HG02943 (cell line): ENCODE measurements around the gene IMMT.
"Not testable (repeated sequence)": the region's sequence is repeated elsewhere in the genome, so short reads cannot be mapped to it uniquely, and the experiment has no call there.

Experiments
- ATAC-seq: cut with Tn5 transposase; IDR thresholded peaks from one replicate; pipeline ENCODE4 v1.9.1; 2021; ENCODE audit warnings: mild to moderate bottlenecking, low read depth, moderate library complexity; ENCODE audit not compliant: unreplicated experiment

Gene IMMT

DNA sequence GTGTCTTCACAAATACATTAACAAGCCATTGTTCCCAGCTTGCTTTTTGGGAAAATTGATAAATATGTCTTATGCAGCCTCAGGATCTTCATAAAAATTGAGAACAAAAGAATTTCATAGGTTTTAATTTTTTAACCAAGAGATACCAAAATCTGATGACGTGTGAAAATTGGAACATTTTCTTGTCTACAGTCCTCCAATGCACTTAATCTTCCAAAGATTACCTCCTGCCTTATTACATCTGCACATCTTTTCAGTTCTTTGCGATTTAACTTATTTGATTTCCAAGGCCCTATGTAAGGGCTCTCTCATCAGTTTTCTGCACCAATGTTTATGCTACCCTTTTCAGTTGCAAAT lies 7.1 kb upstream of the IMMT start:
- no peak for ATAC-seq

DNA sequence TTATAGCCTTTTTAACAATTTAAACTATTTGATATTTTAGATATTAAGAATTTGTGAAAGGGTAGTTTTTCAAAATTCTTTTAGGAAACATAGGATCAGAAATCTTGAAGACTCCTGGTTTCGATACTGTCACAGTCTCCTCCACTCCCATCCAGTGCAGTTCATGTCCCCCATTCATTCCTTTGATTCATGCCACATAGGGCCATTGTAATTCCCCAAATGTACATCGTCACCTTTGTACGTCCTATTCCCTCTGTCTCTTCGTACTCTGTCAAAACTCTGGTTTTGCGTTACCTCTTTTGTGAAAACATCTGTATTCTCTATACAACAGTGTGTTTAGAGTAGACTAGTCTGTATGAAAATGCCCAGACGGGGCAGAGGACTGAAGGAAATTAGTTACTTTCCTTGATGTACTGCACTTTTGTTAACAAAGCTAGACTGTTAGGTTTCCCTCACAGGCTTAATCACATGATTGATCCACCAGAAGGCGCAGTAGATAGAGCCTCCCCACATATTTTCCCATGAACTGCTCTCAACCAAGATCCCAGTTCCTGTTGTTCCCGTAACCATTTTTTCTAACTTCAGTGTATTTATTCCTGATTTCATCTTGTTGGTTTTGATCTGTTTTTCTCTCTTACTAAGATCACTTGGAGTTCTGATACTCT lies 6.5 kb upstream of the IMMT start:
- no peak for ATAC-seq

DNA sequence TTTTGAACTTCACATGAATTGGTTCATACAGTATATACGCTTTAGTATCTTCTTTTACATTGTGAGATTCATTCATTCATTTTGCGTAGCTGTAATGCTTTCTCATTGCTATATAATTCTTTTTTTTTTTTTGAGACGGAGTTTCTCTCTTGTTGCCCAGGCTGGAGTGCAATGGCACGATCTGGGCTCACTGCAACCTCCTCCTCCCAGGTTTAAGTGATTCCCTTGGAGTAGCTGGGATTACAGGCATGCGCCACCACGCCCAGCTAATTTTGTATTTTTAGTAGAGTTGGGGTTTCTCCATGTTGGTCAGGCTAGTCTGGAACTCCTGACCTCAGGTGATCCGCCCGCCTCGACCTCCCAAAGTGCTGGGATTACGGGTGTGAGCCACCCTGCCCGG lies 5.3 kb upstream of the IMMT start:
- ATAC-seq, result not testable (repeated sequence)

DNA sequence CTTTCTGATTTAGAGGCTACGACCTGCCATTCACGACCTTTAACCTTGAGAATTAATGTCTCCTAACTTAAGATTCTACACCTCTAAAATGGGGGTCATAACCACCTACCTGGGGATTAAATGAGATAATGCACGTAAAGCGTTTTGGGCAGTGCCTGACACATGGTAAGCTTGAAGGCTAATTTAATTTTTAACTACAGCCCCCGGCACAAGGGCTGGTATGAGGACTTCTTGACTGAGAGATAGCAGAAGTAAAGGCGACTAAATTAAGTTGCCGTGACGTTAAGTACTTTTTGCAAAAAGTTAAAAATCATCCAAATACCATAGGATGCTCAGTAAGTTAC lies 4.5 kb upstream of the IMMT start:
- ATAC-seq, result no peak

DNA sequence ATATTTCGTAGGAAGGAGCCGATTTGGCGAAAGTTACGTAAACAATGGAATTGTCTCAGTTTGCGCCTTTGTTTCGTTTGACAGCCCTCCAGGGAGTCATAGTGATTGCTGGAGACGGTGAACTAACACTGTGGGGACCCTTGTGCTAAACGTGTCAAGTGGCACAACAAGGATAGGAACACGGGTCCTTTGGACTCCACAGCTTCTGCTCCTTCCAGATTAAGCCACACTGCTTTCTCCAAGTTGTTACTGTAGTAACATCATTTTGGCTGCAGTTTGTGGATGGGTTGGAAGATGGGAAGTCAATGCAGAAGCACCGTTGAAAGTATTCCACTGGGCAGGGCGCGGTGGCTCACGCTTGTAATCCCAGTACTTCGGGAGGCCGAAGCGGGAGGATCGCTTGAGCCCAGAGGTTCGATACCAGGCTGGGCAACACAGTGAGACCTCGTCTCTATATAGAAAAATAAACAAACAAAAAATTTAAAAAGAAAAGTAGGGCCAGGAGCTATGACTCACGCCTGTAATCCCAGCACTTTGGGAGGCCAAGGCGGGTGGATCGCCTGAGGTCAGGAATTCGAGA lies 636 bp upstream of the IMMT start:
- peak; percentile 2 for ATAC-seq

DNA sequence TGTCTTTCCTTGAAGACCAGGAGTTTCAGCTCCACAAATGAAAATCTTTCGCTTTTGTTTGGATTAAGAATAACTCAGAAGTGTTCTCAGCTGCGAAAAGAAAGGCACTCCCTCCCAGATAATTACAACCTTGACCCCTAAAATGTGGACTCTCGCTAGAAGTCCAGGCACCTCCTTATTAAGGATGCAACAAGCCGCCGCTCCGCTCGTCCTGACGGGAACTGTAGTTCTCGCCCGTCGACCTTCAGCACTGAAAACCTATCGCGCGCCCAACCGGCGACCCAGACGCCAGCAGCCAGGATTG lies 559 bp downstream of the IMMT start:
- ATAC-seq, result no peak

DNA sequence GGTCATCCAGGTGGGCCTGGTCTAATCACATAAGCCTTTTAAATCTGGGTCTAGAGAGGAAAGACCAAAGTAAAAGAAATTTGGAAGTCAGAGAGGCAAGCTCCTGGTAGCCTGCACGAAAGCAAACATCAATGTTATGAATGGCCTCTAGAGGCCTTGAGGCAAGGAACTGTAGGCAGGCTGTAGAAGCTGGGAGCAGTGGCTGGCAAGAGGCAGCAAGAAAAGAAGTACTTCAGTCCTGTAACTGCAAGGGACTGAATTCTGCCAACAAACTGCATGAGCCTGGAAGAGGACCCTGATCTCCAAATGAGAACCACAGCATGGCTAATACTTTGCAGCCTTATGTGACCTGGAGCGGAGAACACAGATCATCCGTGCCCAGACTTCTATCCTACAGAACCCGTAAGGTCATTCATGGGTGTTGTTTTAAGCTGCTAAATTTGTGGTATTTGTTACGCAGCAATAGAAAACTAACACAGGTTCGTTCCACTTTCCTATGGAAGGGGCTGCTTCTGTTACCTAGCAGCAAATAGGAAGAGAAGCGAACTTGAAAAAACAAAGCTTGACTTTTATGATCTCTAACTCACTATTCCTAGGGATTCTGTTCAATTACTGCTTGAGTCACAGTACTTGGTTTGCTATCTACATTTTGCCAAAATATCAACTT lies 1.2 kb downstream of the IMMT start:
- ATAC-seq, result no peak

DNA sequence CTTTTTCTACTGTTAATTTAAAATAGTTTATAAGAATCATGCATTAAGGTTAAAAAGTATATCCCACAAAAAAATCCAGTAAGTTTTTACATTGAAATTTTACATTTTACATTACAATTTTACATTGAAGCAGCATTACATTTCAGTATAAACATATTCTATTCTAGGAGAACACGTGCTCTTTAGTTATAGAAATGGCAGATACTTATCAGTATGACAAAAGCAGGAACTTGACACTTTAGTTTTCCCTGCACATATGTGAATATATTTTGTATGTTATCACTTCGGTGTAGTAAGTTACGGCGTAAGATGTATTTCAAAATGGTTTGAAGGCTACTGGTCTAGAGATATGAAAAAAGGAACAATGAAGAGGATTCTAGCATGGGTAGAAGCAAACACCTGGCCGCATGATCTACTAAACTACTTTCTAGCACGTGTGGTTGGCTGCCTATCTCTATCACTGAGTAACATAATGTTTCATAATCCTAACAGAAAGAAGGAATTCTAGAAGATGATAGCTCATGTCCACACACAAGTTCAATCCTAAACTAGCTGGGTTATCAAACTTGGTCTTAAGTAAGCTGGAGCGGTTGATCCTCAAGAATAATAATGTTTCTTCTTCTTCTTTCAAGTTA lies 5.4 kb downstream of the IMMT start:
- no peak for ATAC-seq

DNA sequence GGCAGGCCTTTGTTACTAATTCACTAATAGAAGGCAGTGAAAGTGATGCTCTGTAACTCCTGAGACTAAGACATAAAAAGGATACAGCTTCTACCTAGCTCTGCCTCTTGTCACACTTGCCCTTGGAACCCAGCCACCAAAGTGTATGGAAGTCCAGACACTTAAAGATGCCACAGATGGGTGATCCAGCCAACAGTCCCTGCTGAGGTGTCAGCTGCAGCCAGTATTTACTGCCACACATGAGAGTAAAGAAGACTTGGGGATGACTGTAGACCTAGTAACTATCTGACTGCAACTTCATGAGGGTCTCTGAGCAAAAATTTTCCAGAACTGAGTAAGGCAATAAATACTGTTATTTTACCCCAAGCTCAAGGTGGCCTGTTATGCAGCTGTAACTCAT lies 8.8 kb downstream of the IMMT start:
- ATAC-seq, result no peak

DNA sequence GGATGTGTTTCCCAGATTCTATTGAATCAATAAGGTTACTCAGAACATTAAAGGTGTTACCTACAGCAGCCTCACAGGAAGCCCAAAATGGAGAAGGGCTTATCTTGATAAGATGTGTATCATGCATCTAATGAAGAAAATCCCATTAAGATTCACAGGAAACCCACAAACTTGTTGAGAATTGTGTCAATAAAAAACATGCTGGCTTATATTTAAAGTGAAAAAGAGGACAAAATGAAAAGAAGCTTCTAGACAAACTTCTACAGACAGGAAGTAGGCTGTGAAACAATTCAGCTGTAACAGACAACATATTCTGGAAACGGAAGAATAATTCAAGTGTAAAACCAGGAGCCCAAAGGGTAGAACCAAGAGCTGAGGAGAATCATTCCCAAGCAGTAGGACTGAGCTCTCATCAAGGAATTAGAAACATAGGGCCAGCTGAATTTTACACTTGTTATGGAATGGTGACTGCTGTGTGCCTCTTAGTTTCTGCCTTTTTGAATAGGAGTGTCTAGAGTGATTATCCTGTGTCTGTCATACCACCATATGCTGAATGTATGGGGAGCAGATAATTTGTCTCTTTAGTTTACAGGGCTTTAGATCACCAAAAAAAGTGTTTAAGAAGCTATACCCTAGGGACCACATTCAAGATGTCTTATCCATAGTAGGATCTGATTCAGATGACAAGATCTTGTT lies 9.6 kb downstream of the IMMT start:
- ATAC-seq, result no peak

DNA sequence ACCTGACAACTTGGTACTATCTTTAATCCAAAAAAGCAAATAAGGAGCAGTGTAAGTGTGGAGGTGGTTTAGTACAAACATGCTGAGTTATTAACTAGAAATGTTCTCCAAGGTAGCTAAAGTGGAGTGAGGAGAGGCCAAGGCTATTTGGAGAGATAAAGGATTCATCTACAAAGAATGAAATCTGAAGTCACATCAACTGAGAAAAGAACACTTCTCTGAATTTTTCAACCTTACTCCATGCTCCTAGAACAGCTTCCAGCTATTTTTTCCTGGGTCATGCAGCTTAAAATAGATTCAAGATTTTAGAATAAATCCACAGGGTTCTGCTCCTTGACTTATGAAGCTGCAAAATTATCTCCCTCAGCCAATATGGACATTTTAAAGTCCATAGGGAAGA lies 18.7 kb downstream of the IMMT start:
- no peak for ATAC-seq

DNA sequence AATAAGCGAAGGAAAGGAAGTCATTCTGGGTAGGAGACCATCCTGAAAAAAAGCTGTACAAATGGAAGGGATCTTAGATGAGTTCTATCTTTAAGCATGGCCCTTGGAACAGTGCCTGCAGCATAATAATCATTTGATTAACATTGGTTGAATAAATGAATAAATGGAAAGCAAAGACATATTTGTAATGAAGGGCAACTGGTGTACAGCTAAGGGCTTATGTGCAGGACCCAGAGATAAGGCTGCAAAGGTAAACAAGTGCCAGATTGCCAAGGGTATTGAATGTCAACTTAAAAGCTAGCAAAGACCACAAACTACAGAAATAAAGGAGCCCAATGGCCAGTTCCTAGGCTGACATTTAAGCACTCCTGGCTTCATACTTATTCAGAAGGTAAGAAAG lies 19.4 kb downstream of the IMMT start:
- ATAC-seq, result no peak

DNA sequence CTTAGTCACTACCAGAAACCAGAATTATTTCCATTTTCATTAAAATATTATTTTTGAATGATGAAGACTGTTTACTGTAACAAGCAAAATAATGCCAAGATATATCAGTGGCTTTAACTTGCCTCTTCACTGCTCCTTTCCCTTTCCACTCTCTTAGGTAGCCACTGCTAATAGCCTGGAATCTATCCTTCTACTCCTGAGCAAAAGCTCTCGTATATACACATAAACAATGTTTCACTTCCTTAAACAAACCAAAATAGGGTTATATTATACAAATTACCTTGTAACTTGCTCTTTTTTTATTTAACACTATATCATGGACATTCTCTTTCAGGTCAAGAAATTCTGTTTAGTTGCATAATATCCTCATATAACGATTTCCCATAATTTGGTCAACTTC lies 20.8 kb downstream of the IMMT start:
- no peak for ATAC-seq

DNA sequence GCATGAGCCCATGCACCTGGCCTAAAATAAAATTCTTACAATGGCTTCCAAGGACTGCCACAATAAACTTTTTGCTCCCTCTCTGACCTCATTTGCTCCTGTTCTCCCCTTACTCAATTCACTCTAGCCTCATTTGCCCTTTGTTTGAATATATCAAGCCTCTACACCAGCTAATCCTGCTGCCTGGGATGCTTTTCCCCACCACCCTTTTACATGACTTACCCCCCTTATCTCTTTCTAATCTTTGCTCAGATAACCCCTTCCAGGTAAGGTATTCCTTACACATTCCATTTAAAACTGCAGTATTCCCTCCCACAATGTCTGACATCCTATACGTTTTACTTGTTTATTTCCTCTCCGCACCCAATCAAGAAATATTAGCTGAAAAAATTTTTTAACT lies 22.7 kb downstream of the IMMT start:
- no peak for ATAC-seq

DNA sequence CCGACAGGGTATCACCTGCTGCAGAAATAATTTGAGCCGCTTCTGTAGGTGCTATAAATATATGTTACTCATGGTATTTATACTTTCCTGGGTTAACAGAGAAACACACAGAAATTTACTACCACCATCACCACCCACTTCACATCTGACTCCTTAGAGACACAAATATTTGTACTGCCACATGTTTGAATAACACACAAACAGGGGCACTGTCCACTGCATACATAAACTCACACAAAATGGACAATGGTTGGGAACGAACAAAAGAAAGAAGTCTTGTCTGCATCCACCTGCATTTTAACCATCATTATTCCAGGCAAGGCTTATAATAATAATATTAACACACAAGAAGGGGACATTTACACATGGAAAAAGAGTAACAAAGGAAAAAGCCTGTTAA lies 24.0 kb downstream of the IMMT start:
- no peak for ATAC-seq

DNA sequence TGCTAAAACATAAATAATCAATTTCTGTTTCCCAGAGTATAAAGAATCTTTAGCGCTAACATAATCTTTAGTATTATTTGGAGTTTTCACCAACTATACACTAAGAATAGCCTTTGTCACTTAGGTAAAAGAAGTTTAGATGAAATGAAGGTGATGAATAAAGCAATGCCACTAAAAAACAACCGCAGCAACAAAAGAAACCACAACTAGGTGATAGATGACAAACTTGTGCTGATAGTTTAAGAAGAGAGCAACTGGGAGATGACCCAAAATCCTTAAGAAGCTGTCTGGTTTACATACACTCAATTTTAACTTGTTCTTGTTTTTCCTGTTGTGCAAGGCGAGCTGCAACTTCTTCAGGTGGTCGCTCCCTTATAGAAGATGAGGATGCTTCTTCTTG lies 24.8 kb downstream of the IMMT start:
- ATAC-seq, result no peak

DNA sequence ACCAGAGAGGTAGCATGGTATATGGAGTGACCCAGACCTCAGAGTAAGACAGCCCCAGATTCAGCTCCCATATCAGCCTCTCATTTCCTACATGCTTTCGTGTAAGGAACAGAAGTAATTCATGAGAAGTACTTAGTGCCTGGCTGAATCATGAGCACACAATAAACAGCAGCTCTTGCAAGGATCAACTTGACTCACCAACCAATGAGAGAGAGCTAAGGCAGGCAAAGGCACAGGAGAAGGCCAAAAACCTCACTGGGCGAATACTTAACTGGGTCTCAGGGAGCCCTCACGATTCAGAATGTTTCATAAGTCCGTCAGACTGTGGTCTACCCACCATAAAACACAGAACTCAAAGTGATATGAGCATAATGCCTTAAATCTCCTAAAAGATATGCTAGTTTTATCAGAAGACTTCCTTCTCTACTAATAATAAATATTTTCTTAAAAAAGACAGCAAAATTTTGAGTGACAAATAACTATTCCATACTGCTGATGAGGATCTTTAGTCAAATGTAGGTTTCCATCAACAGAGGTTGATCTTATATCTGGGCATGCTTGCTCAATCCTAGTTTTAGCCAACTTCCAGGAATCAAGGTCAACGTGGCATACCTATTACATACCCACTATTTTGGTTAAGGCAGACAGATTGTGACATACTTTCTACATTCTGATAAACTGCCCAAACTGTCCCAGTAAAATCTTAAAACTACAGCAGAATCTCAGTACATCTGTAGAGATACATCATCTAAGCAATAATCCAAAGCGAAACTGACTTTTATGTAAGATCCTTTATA lies 34.9 kb downstream of the IMMT start:
- no peak for ATAC-seq

DNA sequence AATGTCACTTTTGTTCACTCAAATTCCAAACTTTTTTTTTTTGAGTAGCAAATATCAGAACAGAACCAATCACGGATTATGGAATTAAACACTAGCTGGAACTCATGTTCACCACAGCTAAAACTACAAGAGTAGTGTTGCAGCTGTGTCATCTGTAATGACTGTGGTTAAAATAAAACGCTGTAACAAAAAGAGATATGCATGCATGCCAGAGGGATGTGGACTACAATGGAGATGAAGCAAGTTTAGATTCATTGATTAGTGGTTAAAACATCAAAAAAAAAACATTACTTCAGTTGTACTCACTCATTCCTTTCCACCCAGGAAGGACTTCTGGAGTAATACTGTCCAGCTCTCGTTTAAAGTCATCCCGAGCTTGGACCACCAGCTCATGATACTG lies 37.0 kb downstream of the IMMT start:
- no peak for ATAC-seq

DNA sequence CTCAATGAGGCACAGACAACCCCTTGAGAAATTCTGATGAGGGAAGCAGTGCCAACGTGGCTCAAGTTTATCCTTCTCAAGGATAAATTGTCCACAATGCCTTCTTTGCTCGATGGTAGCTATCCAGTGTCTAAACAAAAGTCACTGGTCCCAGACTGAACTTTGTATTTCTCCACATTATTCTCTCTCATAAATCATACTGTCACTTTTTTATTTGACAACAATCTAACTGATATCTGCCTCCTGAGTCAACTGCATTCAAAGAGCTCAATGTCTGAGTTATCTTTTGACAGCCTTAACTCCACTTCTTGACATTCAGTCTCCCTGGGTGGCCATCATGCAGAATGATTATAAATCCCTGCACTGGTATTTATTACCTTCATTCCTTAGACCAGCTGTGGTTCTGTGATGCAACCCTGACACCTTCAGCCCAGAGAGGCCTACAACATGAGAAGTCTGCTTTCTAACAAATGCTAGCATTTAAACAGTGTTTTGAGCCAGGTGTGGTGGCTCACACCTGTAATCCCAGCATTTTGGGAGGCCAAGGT lies 38.2 kb downstream of the IMMT start:
- no peak for ATAC-seq

DNA sequence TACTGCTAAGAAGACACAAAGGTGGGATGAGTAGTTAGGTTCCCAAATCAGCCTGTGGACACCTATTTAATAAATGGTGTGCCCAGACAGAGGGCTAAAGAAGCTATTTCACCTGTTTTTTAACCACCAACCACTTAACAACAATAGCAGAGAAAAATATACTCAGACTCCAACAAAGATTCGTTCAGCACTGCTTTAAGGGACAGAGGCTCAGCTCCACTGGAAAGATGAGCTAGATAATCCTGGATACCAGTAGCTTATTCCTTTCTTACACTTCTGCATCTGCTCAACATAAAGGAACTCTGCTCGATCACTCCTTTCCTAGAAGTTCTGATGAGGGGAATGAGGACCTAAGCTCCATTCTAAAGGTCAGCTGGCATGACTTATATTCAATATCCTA lies 44.8 kb downstream of the IMMT start:
- no peak for ATAC-seq

DNA sequence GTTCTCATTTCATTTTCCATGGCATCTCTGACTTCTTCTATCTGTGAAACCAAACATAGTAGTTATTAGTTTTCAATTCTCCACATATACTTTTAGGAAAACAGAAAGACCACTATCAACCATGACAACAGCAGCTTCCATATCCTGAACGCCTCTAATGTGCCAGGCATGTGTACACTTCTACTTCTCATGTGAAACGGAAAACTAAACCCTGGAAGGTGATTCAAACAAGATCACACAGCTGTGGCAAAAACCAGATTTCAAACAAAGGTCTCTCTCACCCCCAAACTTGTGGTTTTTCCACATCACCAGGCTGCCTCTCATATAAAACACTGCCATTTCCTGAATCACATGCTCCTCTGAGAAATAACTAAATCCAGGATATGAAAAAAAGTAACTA lies 47.5 kb downstream of the IMMT start:
- ATAC-seq, result no peak
